Measurements from ENCODE around the gene BAZ2B. TPM values are rescaled to one million over a fixed set of nuclear protein-coding genes. Genes with fewer than 3 reads are reported as not detected.

The BAZ2B gene
- total RNA-seq, 1 donor from 2014 or later, result 69.8 TPM

- no peaks in the 10 kb centered on the region for H3K4me1 Mint-ChIP-seq (ENCODE audit: low read depth, unreplicated experiment)
- H3K27ac Mint-ChIP-seq (ENCODE audit: unreplicated experiment), result no peak overlapping the region
- FAIRE-seq, result no peak
Measured at GRCh38 chr2:159419403-159419802, 196.9 kb downstream of the BAZ2B start.

GRCh38 chr2:159411460-159411859 lies 204.9 kb downstream of the BAZ2B start:
- Histone ChIP-seq H2AFZ (ENCODE audit: low read depth, low read length) (no peak overlapping the region), H4K20me1 (ENCODE audit: insufficient read depth, low read length) (no peaks in the 10 kb centered on the region), H3K36me3 (ENCODE audit: insufficient read depth, low read length) (peaks cover 13% of the 10 kb centered on the region), H3K4me1 (ENCODE audit: insufficient read depth, low read length) (no peaks in the 10 kb centered on the region), H3K4me3 (ENCODE audit: insufficient read depth, low read depth, low read length) (no peak overlapping the region), H3K4me2 (ENCODE audit: low read length) (no peak overlapping the region), H3K79me2 (ENCODE audit: insufficient read depth, low read length) (no peaks in the 10 kb centered on the region), H3K9me3 (ENCODE audit: insufficient read depth, low read depth, low read length) (no peaks in the 10 kb centered on the region), H3K27ac (ENCODE audit: low read depth, low read length) (no peak overlapping the region), H3K27me3 (ENCODE audit: insufficient read depth, low read length) (no peaks in the 10 kb centered on the region), H3K9ac (ENCODE audit: low read length) (no peak overlapping the region)
- Mint-ChIP-seq H3K9me3 (ENCODE audit: unreplicated experiment) (no peaks in the 10 kb centered on the region), H3K27me3 (ENCODE audit: low read depth, unreplicated experiment) (no peaks in the 10 kb centered on the region), H3K4me3 (ENCODE audit: unreplicated experiment) (no peak overlapping the region), H3K27ac (ENCODE audit: unreplicated experiment) (no peak overlapping the region), H3K4me1 (ENCODE audit: low read depth, unreplicated experiment) (no peaks in the 10 kb centered on the region), H3K36me3 (ENCODE audit: low read depth, unreplicated experiment) (no peaks in the 10 kb centered on the region)
- TF ChIP-seq CTCF (IDR thresholded peaks at IDR 0.05; ENCODE audit: insufficient read depth, low read depth, low read length), result no peak
- no peak for TF ChIP-seq EZH2 (IDR thresholded peaks at IDR 0.05; ENCODE audit: insufficient read depth, low read length)
- FAIRE-seq, result no peak
- DNase-seq (ENCODE audit: low read depth), result no peak

More at GRCh38 chr2:159419403-159419802, 196.9 kb downstream of the BAZ2B start:
- Histone ChIP-seq H3K27ac (ENCODE audit: low read depth, low read length) (no peak overlapping the region), H3K36me3 (ENCODE audit: insufficient read depth, low read length) (peaks cover 6% of the 10 kb centered on the region), H4K20me1 (ENCODE audit: insufficient read depth, low read length) (no peaks in the 10 kb centered on the region), H2AFZ (ENCODE audit: low read depth, low read length) (no peak overlapping the region), H3K4me3 (ENCODE audit: insufficient read depth, low read depth, low read length) (no peak overlapping the region), H3K27me3 (ENCODE audit: insufficient read depth, low read length) (no peaks in the 10 kb centered on the region), H3K4me2 (ENCODE audit: low read length) (no peak overlapping the region), H3K4me1 (ENCODE audit: insufficient read depth, low read length) (no peaks in the 10 kb centered on the region), H3K9me3 (ENCODE audit: insufficient read depth, low read depth, low read length) (no peaks in the 10 kb centered on the region), H3K79me2 (ENCODE audit: insufficient read depth, low read length) (no peaks in the 10 kb centered on the region), H3K9ac (ENCODE audit: low read length) (no peak overlapping the region)
- DNase-seq (ENCODE audit: low read depth), result no peak
- H3K4me3 Mint-ChIP-seq (ENCODE audit: unreplicated experiment), result no peak overlapping the region
- no peaks in the 10 kb centered on the region for H3K27me3 Mint-ChIP-seq (ENCODE audit: low read depth, unreplicated experiment)
- TF ChIP-seq CTCF (IDR thresholded peaks at IDR 0.05; ENCODE audit: insufficient read depth, low read depth, low read length), result no peak
- no peak for TF ChIP-seq EZH2 (IDR thresholded peaks at IDR 0.05; ENCODE audit: insufficient read depth, low read length)
- H3K36me3 Mint-ChIP-seq (ENCODE audit: low read depth, unreplicated experiment), result peaks cover 12% of the 10 kb centered on the region
- peaks cover 3% of the 10 kb centered on the region for H3K9me3 Mint-ChIP-seq (ENCODE audit: unreplicated experiment)

- Histone ChIP-seq H2AFZ (ENCODE audit: low read depth, low read length) (no peak overlapping the region), H3K36me3 (ENCODE audit: insufficient read depth, low read length) (peaks cover 13% of the 10 kb centered on the region), H3K27ac (ENCODE audit: low read depth, low read length) (no peak overlapping the region), H3K9ac (ENCODE audit: low read length) (no peak overlapping the region), H3K4me2 (ENCODE audit: low read length) (no peak overlapping the region), H4K20me1 (ENCODE audit: insufficient read depth, low read length) (no peaks in the 10 kb centered on the region), H3K9me3 (ENCODE audit: insufficient read depth, low read depth, low read length) (no peaks in the 10 kb centered on the region), H3K4me3 (ENCODE audit: insufficient read depth, low read depth, low read length) (no peak overlapping the region), H3K79me2 (ENCODE audit: insufficient read depth, low read length) (no peaks in the 10 kb centered on the region), H3K4me1 (ENCODE audit: insufficient read depth, low read length) (no peaks in the 10 kb centered on the region), H3K27me3 (ENCODE audit: insufficient read depth, low read length) (no peaks in the 10 kb centered on the region)
- H3K27me3 Mint-ChIP-seq (ENCODE audit: low read depth, unreplicated experiment), result no peaks in the 10 kb centered on the region
- H3K36me3 Mint-ChIP-seq (ENCODE audit: low read depth, unreplicated experiment), result peaks cover 2% of the 10 kb centered on the region
- no peaks in the 10 kb centered on the region for H3K9me3 Mint-ChIP-seq (ENCODE audit: unreplicated experiment)
- no peak overlapping the region for H3K4me3 Mint-ChIP-seq (ENCODE audit: unreplicated experiment)
- no peak overlapping the region for H3K27ac Mint-ChIP-seq (ENCODE audit: unreplicated experiment)
- no peaks in the 10 kb centered on the region for H3K4me1 Mint-ChIP-seq (ENCODE audit: low read depth, unreplicated experiment)
- TF ChIP-seq CTCF (IDR thresholded peaks at IDR 0.05; ENCODE audit: insufficient read depth, low read depth, low read length), result no peak
- TF ChIP-seq EZH2 (IDR thresholded peaks at IDR 0.05; ENCODE audit: insufficient read depth, low read length), result no peak
- no peak for FAIRE-seq
- no peak for DNase-seq (ENCODE audit: low read depth)
Measured at GRCh38 chr2:159410276-159410675, 206.1 kb downstream of the BAZ2B start.

Data from astrocyte (in vitro differentiated cells and primary cell).